Keratinocyte (primary cell): Measurements from ENCODE around the gene NSMCE1. TPM values are rescaled to one million over a fixed set of nuclear protein-coding genes. Genes with fewer than 3 reads are reported as not detected.

Source experiments
- DNase-seq: peaks from one replicate; pipeline ENCODE4 v3.0.0-alpha.2; 2011; ENCODE audit warnings: low read depth, missing footprints, low spot score
- FAIRE-seq: peaks from 2 replicates; lab custom pipeline; 2011; peaks lifted over from hg19 to GRCh38; lab: Jason Lieb, UNC
- H2AFZ ChIP-seq: 2 replicates; pipeline ENCODE4 v1.6.0; 2012; ENCODE audit warnings: low read length, control low read depth, inconsistent platforms; ENCODE audit not compliant: control insufficient read depth
- H3K27ac ChIP-seq: 2 replicates; pipeline ENCODE4 v1.5.1; 2011; ENCODE audit warnings: low read length; ENCODE audit not compliant: control insufficient read depth, insufficient read depth
- H3K27me3 ChIP-seq: 3 replicates; pipeline ENCODE4 v1.6.0; 2011; ENCODE audit warnings: low read length; ENCODE audit not compliant: control insufficient read depth, insufficient read depth; ENCODE audit errors: extremely low read depth
- H3K36me3 ChIP-seq, 2 experiments: 2 replicates in 1 of 2; 3 replicates in 1 of 2; pipeline ENCODE4 v1.5.1; 2011; ENCODE audit warnings: low read length in 2 of 2, mild to moderate bottlenecking in 1 of 2; ENCODE audit not compliant: control insufficient read depth in 2 of 2, insufficient read depth in 2 of 2; ENCODE audit errors: extremely low read depth in 1 of 2
- H3K4me1 ChIP-seq: 3 replicates; pipeline ENCODE4 v1.5.1; 2011; ENCODE audit warnings: low read length; ENCODE audit not compliant: control insufficient read depth, insufficient read depth; ENCODE audit errors: extremely low read depth
- H3K4me2 ChIP-seq: 3 replicates; pipeline ENCODE4 v1.6.0; 2011; ENCODE audit warnings: low read depth, low read length; ENCODE audit not compliant: control insufficient read depth, insufficient read depth; ENCODE audit errors: extremely low read depth
- H3K4me3 ChIP-seq, 3 experiments: fragments of 200-600 bp in 1 of 3; sonication (generic) in 1 of 3; 2 replicates in 2 of 3; 3 replicates in 1 of 3; pipeline ENCODE4 v1.5.1; 2011 to 2016; ENCODE audit warnings: low read length in 3 of 3, mild to moderate bottlenecking in 3 of 3, control low read depth in 2 of 3, inconsistent platforms in 1 of 3, low read depth in 1 of 3, mixed read lengths in 1 of 3, mixed run types in 1 of 3, moderate library complexity in 1 of 3; ENCODE audit not compliant: control insufficient read depth in 2 of 3, insufficient read depth in 2 of 3; ENCODE audit errors: extremely low read depth in 1 of 3
- H3K79me2 ChIP-seq: 2 replicates; pipeline ENCODE4 v1.6.0; 2012; ENCODE audit warnings: low read length; ENCODE audit not compliant: control insufficient read depth, insufficient read depth
- H3K9ac ChIP-seq: 3 replicates; pipeline ENCODE4 v1.6.0; 2011; ENCODE audit warnings: low read length; ENCODE audit not compliant: control insufficient read depth, insufficient read depth; ENCODE audit errors: extremely low read depth
- H3K9me1 ChIP-seq: 3 replicates; pipeline ENCODE4 v1.6.0; 2011; ENCODE audit warnings: low read length; ENCODE audit not compliant: control insufficient read depth, insufficient read depth; ENCODE audit errors: extremely low read depth
- H3K9me3 ChIP-seq: 2 replicates; pipeline ENCODE4 v1.5.1; 2012; ENCODE audit warnings: low read depth, low read length; ENCODE audit not compliant: control insufficient read depth
- H4K20me1 ChIP-seq: 3 replicates; pipeline ENCODE4 v1.6.0; 2011; ENCODE audit warnings: low read length; ENCODE audit not compliant: control insufficient read depth, insufficient read depth; ENCODE audit errors: extremely low read depth
- EZH2 ChIP-seq: IDR thresholded peaks from one replicate; pipeline ENCODE4 v1.6.1; 2012; ENCODE audit warnings: inconsistent platforms, mild to moderate bottlenecking, low read length, moderate library complexity
- dilution Hi-C: fragments of 300-500 bp; cut with MboI; formaldehyde crosslinking; loops from one replicate; pipeline ENCODE4 v1.7.0; 2020; ENCODE audit warnings: low sequenced_read_pairs; ENCODE audit not compliant: extremely low pct_ligation_motif_present
- polyA plus RNA-seq, 5 experiments: library from polyadenylated mRNA; depleted of rRNA in 3 of 5; stranded (reverse) in 3 of 5; stranded (forward) in 1 of 5; unstranded in 1 of 5; fragments of >200 nt; gene quantifications; 1 replicate in 1 of 5; 2 replicates in 3 of 5; 3 replicates in 1 of 5; pipeline versions ENCODE4 v1.2.1 to v1.2.3, GENCODE V29; 2011 to 2012; ENCODE audit warnings: missing spikeins in 2 of 5, low read depth in 1 of 5, low replicate concordance in 1 of 5
- TF ChIP-seq, protein P1 (sequence below), 3 experiments: IDR thresholded peaks in 1 of 3; conservative IDR thresholded peaks in 1 of 3; optimal IDR thresholded peaks in 1 of 3; 2 replicates in 2 of 3; 3 replicates in 1 of 3; pipeline versions ENCODE3 to v1.5.1; 2011; ENCODE audit warnings: low read length in 3 of 3, mild to moderate bottlenecking in 3 of 3, moderate library complexity in 2 of 3, control low read depth in 1 of 3, inconsistent platforms in 1 of 3; ENCODE audit not compliant: insufficient read depth in 2 of 3; ENCODE audit errors: extremely low read depth in 1 of 3

NSMCE1 gene
- polyA plus RNA-seq, 1 donor (not counting 4 experiments of a cell fraction or from before 2014, with no cell fraction given), result 55.9 TPM

DNA sequence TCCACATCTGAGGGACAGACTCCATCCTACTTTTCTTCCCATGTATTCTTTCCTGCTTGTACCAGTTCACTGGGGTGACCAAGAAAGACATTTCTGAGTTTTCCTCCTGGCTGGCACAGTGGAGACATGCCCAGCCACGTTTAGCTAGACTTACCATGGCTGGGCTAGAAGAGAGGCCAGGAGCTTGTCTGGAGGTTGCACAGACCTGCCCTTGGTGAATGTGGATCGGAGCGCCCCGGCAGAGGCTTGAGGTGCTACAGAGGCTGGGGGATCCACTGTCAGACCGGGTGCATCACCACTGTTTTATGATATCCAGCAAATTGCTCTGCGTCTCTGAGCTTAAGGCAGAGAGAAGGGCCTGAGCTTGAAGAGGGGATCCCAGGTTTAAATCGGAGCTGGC lies 48.7 kb upstream of the NSMCE1 start:
- H4K20me1 ChIP-seq, result no peaks in the 10 kb centered on the region
- peak overlapping the region; percentile 90 for H3K27ac ChIP-seq
- no peaks in the 10 kb centered on the region for H3K9me3 ChIP-seq
- no peaks in the 10 kb centered on the region for H3K27me3 ChIP-seq
- DNase-seq (peak; percentile 54), FAIRE-seq (peak; percentile 81)
- peaks cover 3% of the 10 kb centered on the region for H3K9me1 ChIP-seq
- no peak overlapping the region for H2AFZ ChIP-seq
- dilution Hi-C loops, result no loop called here
- H3K4me1 ChIP-seq, result peaks cover 70% of the 10 kb centered on the region
- TF ChIP-seq, protein P1, sequence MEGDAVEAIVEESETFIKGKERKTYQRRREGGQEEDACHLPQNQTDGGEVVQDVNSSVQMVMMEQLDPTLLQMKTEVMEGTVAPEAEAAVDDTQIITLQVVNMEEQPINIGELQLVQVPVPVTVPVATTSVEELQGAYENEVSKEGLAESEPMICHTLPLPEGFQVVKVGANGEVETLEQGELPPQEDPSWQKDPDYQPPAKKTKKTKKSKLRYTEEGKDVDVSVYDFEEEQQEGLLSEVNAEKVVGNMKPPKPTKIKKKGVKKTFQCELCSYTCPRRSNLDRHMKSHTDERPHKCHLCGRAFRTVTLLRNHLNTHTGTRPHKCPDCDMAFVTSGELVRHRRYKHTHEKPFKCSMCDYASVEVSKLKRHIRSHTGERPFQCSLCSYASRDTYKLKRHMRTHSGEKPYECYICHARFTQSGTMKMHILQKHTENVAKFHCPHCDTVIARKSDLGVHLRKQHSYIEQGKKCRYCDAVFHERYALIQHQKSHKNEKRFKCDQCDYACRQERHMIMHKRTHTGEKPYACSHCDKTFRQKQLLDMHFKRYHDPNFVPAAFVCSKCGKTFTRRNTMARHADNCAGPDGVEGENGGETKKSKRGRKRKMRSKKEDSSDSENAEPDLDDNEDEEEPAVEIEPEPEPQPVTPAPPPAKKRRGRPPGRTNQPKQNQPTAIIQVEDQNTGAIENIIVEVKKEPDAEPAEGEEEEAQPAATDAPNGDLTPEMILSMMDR (optimal IDR thresholded peaks at IDR 0.05 in 1 of 3, IDR thresholded peaks at IDR 0.05 in 1 of 3, conservative IDR thresholded peaks at IDR 0.05 in 1 of 3; ENCODE audit: extremely low read depth in 1 of 3, insufficient read depth in 2 of 3, low read length in 3 of 3), result no peak
- TF ChIP-seq EZH2, result no peak
- H3K4me3 ChIP-seq, result peak overlapping the region in 2 of 3 experiments; percentile 49 to 59
- peak overlapping the region; percentile 36 for H3K9ac ChIP-seq
- H3K79me2 ChIP-seq, result peaks cover 51% of the 10 kb centered on the region
- H3K4me2 ChIP-seq, result peak overlapping the region; percentile 96
- H3K36me3 ChIP-seq, result peaks cover 0 to 8% of the 10 kb centered on the region in 2 experiments

DNA sequence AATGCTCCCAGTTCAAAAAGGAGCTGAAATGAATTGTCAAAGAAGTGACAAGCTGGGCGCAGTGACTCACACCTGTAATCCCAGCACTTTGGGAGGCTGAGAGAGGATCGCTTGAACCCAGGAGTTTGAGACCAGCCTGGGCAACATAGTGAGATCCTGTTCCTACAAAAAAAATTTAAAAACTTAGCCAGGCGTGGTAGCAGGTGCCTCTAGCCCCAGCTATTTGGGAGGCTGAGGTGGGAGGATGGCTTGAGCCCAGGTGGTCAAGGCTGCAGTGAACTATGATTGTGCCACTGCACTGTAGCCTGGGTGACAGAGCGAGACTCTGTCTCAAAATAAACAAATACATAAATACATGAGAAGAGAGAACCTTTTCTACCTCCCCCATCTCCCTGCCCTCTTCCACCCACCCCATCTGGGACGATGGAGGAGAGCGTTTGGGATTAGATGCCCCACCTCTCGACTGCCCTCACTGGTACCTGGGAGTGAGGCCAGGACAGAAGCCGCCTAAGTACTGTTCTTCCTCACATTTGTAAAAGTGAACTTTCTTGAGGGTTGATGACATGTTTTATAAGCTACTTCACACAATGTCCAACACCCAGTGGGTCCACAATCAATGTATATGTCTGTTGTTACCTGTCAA lies 47.6 kb upstream of the NSMCE1 start:
- Histone ChIP-seq H3K4me1 (peaks cover 61% of the 10 kb centered on the region), H3K79me2 (peaks cover 40% of the 10 kb centered on the region), H3K27ac (peak overlapping the region; percentile 90), H3K4me2 (peak overlapping the region; percentile 96), H3K9me1 (peaks cover 3% of the 10 kb centered on the region), H3K36me3 (peaks cover 0 to 8% of the 10 kb centered on the region in 2 experiments), H3K27me3 (no peaks in the 10 kb centered on the region), H3K9me3 (no peaks in the 10 kb centered on the region), H4K20me1 (no peaks in the 10 kb centered on the region), H3K9ac (peak overlapping the region; percentile 19), H3K4me3 (peak overlapping the region in 2 of 3 experiments; percentile 47 to 56), H2AFZ (no peak overlapping the region)
- TF ChIP-seq, protein P1 (optimal IDR thresholded peaks at IDR 0.05 in 1 of 3, IDR thresholded peaks at IDR 0.05 in 1 of 3, conservative IDR thresholded peaks at IDR 0.05 in 1 of 3; ENCODE audit: extremely low read depth in 1 of 3, insufficient read depth in 2 of 3, low read length in 3 of 3), result no peak
- no peak for TF ChIP-seq EZH2
- dilution Hi-C loops, result no loop called here
- FAIRE-seq (no peak), DNase-seq (no peak)
